Thoracic aorta (tissue), 2 donors: ENCODE data around the gene RAB3GAP2. TPM values are rescaled to one million over a fixed set of nuclear protein-coding genes. Genes with fewer than 3 reads are reported as not detected.

Source experiments
- ATAC-seq: fragments of 150-250 bp; one replicate; pipeline ENCODE4 v1.8.0; 2017; ENCODE audit warnings: low read depth; ENCODE audit not compliant: insufficient number of reproducible peaks, low FRiP score
- DNase-seq: peaks from one replicate; pipeline ENCODE4 v3.0.0-alpha.2; 2020; ENCODE audit warnings: low spot score
- H3K27ac ChIP-seq, 2 donors: fragments of 200-600 bp; sonication (generic); 1 replicate in 1 of 2; 2 replicates in 1 of 2; pipeline ENCODE4 v1.5.1; 2016; ENCODE audit warnings: mild to moderate bottlenecking in 2 of 2, moderate library complexity in 2 of 2
- H3K27me3 ChIP-seq: fragments of 200-600 bp; sonication (generic); replicated peaks from 2 replicates; pipeline ENCODE4 v1.6.0; 2016; ENCODE audit warnings: mild to moderate bottlenecking; ENCODE audit not compliant: insufficient read depth
- H3K36me3 ChIP-seq: fragments of 200-600 bp; sonication (generic); one replicate; pipeline ENCODE4 v1.5.1; 2016
- H3K4me1 ChIP-seq, 2 donors: fragments of 200-600 bp; sonication (generic); 1 replicate in 1 of 2; 2 replicates in 1 of 2; pipeline versions ENCODE4 v1.5.1 to v1.6.0; 2016; ENCODE audit warnings: low read depth in 2 of 2, mild to moderate bottlenecking in 1 of 2; ENCODE audit not compliant: control insufficient read depth in 1 of 2
- H3K4me3 ChIP-seq: fragments of 200-600 bp; sonication (generic); 2 replicates; pipeline ENCODE4 v1.5.1; 2016; ENCODE audit warnings: mild to moderate bottlenecking
- H3K9me3 ChIP-seq: fragments of 200-600 bp; sonication (generic); 2 replicates; pipeline ENCODE4 v1.5.1; 2016
- CTCF ChIP-seq: fragments of 200-600 bp; sonication (generic); IDR thresholded peaks from one replicate; pipeline ENCODE4 v1.5.1; 2019; ENCODE audit warnings: antibody characterized with exemption
- total RNA-seq, 2 donors: library from RNA; depleted of rRNA; stranded (reverse); fragments of >200 nt; gene quantifications; one replicate each; pipeline versions ENCODE4 v1.1.0 to v1.2.3, GENCODE V29; 2016

The RAB3GAP2 gene
- total RNA-seq, 2 donors from 2014 or later, result 22.5 to 37.9 TPM

GRCh38 chr1:220298470-220299205 lies 26.4 kb upstream of the RAB3GAP2 start:
- DNase-seq (no peak), ATAC-seq (no peak)
- H3K36me3 ChIP-seq, result no peaks in the 10 kb centered on the region
- no peak overlapping the region for H3K4me3 ChIP-seq
- H3K27ac ChIP-seq, result no peak overlapping the region
- no peaks in the 10 kb centered on the region for H3K27me3 ChIP-seq
- no peak for TF ChIP-seq CTCF
- peaks cover 10 to 17% of the 10 kb centered on the region in 2 donors for H3K4me1 ChIP-seq
- no peaks in the 10 kb centered on the region for H3K9me3 ChIP-seq

- DNase-seq, result no peak
- Histone ChIP-seq H3K9me3 (no peaks in the 10 kb centered on the region), H3K4me3 (no peak overlapping the region), H3K36me3 (no peaks in the 10 kb centered on the region), H3K4me1 (peaks cover 10 to 17% of the 10 kb centered on the region in 2 donors), H3K27me3 (no peaks in the 10 kb centered on the region), H3K27ac (no peak overlapping the region)
- no peak for TF ChIP-seq CTCF
- no peak for ATAC-seq
Measured at GRCh38 chr1:220296981-220297380, 24.7 kb upstream of the RAB3GAP2 start.

- no peak for ATAC-seq
- Histone ChIP-seq H3K27me3 (no peaks in the 10 kb centered on the region), H3K36me3 (no peaks in the 10 kb centered on the region), H3K9me3 (no peaks in the 10 kb centered on the region), H3K4me1 (no peaks in the 10 kb centered on the region), H3K4me3 (no peak overlapping the region), H3K27ac (no peak overlapping the region)
- DNase-seq, result no peak
- no peak for TF ChIP-seq CTCF
Measured at GRCh38 chr1:220294846-220295301, 22.6 kb upstream of the RAB3GAP2 start.

- Histone ChIP-seq H3K27ac (no peak overlapping the region), H3K4me1 (no peaks in the 10 kb centered on the region), H3K9me3 (no peaks in the 10 kb centered on the region), H3K27me3 (no peaks in the 10 kb centered on the region), H3K4me3 (no peak overlapping the region), H3K36me3 (no peaks in the 10 kb centered on the region)
- DNase-seq, result no peak
- no peak for ATAC-seq
- TF ChIP-seq CTCF, result no peak
Measured at GRCh38 chr1:220291580-220291979, 19.3 kb upstream of the RAB3GAP2 start.

- no peaks in the 10 kb centered on the region for H3K4me1 ChIP-seq
- no peak for DNase-seq
- no peak for TF ChIP-seq CTCF
Measured at GRCh38 chr1:220290140-220290761, 18.0 kb upstream of the RAB3GAP2 start.

More at GRCh38 chr1:220290140-220290761, 18.0 kb upstream of the RAB3GAP2 start:
- no peak for ATAC-seq
- Histone ChIP-seq H3K4me3 (no peak overlapping the region), H3K27ac (no peak overlapping the region), H3K9me3 (no peaks in the 10 kb centered on the region), H3K27me3 (no peaks in the 10 kb centered on the region), H3K36me3 (no peaks in the 10 kb centered on the region)
